HUES6 (cell line): ENCODE results near the gene ARSA.
"Not testable (repeated sequence)": the region's sequence is repeated elsewhere in the genome, so short reads cannot be mapped to it uniquely, and the experiment has no call there.

Experiments used
- H3K27ac ChIP-seq: 2 replicates; pipeline ENCODE4 v1.7.0; 2013; ENCODE audit warnings: low read depth, mild to moderate bottlenecking, low read length, inconsistent platforms
- H3K27me3 ChIP-seq: 2 replicates; pipeline ENCODE4 v1.6.1; 2013; ENCODE audit warnings: low read length; ENCODE audit not compliant: control insufficient read depth, insufficient read depth
- H3K36me3 ChIP-seq: 2 replicates; pipeline ENCODE4 v1.6.1; 2013; ENCODE audit warnings: low read length; ENCODE audit not compliant: control insufficient read depth, insufficient read depth
- H3K4me1 ChIP-seq: 2 replicates; pipeline ENCODE4 v1.6.1; 2013; ENCODE audit warnings: low read length; ENCODE audit not compliant: control insufficient read depth, insufficient read depth
- H3K4me3 ChIP-seq: 2 replicates; pipeline ENCODE4 v1.5.1; 2013; ENCODE audit warnings: low read depth, low read length
- H3K9ac ChIP-seq: one replicate; pipeline ENCODE4 v1.6.1; 2013; ENCODE audit warnings: mild to moderate bottlenecking, low read length
- H3K9me3 ChIP-seq: 2 replicates; pipeline ENCODE4 v1.6.1; 2013; ENCODE audit warnings: low read depth, low read length; ENCODE audit not compliant: control insufficient read depth, insufficient read depth

The ARSA gene

GRCh38 chr22:50643821-50644101 is 15.8 kb upstream of the ARSA start:
- H3K27me3 ChIP-seq, result peaks cover 30% of the 10 kb centered on the region
- H3K9ac ChIP-seq, H3K36me3 ChIP-seq, H3K27ac ChIP-seq, H3K4me3 ChIP-seq: not testable (repeated sequence)
- H3K4me1 ChIP-seq, result peaks cover 15% of the 10 kb centered on the region
- peaks cover 12% of the 10 kb centered on the region for H3K9me3 ChIP-seq

GRCh38 chr22:50643021-50643820 is 15.3 kb upstream of the ARSA start:
- H3K9me3 ChIP-seq, result peaks cover 12% of the 10 kb centered on the region
- not testable (repeated sequence) for H3K27ac ChIP-seq, H3K9ac ChIP-seq, H3K36me3 ChIP-seq, H3K4me3 ChIP-seq
- H3K4me1 ChIP-seq, result peaks cover 15% of the 10 kb centered on the region
- peaks cover 30% of the 10 kb centered on the region for H3K27me3 ChIP-seq

- H3K4me3 ChIP-seq, result peak overlapping the region; percentile 37
Observed at GRCh38 chr22:50641696-50642607, 14.0 kb upstream of the ARSA start.

GRCh38 chr22:50640857-50641647 is 13.1 kb upstream of the ARSA start:
- Histone ChIP-seq H3K27ac (no peak overlapping the region), H3K9ac (no peak overlapping the region)

More at GRCh38 chr22:50641696-50642607, 14.0 kb upstream of the ARSA start:
- Histone ChIP-seq H3K36me3 (no peaks in the 10 kb centered on the region), H3K9ac (no peak overlapping the region), H3K9me3 (peaks cover 12% of the 10 kb centered on the region), H3K4me1 (peaks cover 15% of the 10 kb centered on the region), H3K27me3 (peaks cover 30% of the 10 kb centered on the region), H3K27ac (no peak overlapping the region)

GRCh38 chr22:50640296-50640695 is 12.3 kb upstream of the ARSA start:
- not testable (repeated sequence) for H3K4me3 ChIP-seq, H3K9ac ChIP-seq, H3K27ac ChIP-seq, H3K36me3 ChIP-seq, H3K9me3 ChIP-seq
- peaks cover 15% of the 10 kb centered on the region for H3K4me1 ChIP-seq
- H3K27me3 ChIP-seq, result peaks cover 24% of the 10 kb centered on the region

More at GRCh38 chr22:50640857-50641647, 13.1 kb upstream of the ARSA start:
- Histone ChIP-seq H3K4me3 (peak overlapping the region; percentile 37), H3K4me1 (peaks cover 15% of the 10 kb centered on the region), H3K9me3 (0 out of 2 replicates have a peak, but pooled peaks cover 6% of the 10 kb centered on the region), H3K36me3 (no peaks in the 10 kb centered on the region), H3K27me3 (peaks cover 30% of the 10 kb centered on the region)

- no peaks in the 10 kb centered on the region for H3K36me3 ChIP-seq
- no peak overlapping the region for H3K9ac ChIP-seq
- no peaks in the 10 kb centered on the region for H3K27me3 ChIP-seq
- H3K4me3 ChIP-seq, result no peak overlapping the region
- no peaks in the 10 kb centered on the region for H3K4me1 ChIP-seq
- H3K9me3 ChIP-seq, result no peaks in the 10 kb centered on the region
- H3K27ac ChIP-seq, result no peak overlapping the region
Observed at GRCh38 chr22:50635591-50635990, 7.6 kb upstream of the ARSA start.

- no peaks in the 10 kb centered on the region for H3K36me3 ChIP-seq
Observed at GRCh38 chr22:50633771-50634170, 5.8 kb upstream of the ARSA start.

GRCh38 chr22:50633086-50633485 is 5.1 kb upstream of the ARSA start:
- Histone ChIP-seq H3K4me1 (peaks cover 6% of the 10 kb centered on the region), H3K4me3 (no peak overlapping the region), H3K9me3 (no peaks in the 10 kb centered on the region), H3K27ac (no peak overlapping the region), H3K27me3 (peaks cover 6% of the 10 kb centered on the region), H3K9ac (no peak overlapping the region), H3K36me3 (no peaks in the 10 kb centered on the region)

More at GRCh38 chr22:50633771-50634170, 5.8 kb upstream of the ARSA start:
- Histone ChIP-seq H3K4me3 (no peak overlapping the region), H3K9me3 (no peaks in the 10 kb centered on the region), H3K4me1 (peaks cover 2% of the 10 kb centered on the region), H3K27ac (no peak overlapping the region), H3K27me3 (peaks cover 2% of the 10 kb centered on the region), H3K9ac (no peak overlapping the region)

- no peak overlapping the region for H3K9ac ChIP-seq
- H3K27me3 ChIP-seq, result peaks cover 6% of the 10 kb centered on the region
- H3K4me1 ChIP-seq, result peaks cover 6% of the 10 kb centered on the region
- H3K9me3 ChIP-seq, result no peaks in the 10 kb centered on the region
- no peaks in the 10 kb centered on the region for H3K36me3 ChIP-seq
- H3K27ac ChIP-seq, result no peak overlapping the region
- H3K4me3 ChIP-seq, result no peak overlapping the region
Observed at GRCh38 chr22:50630376-50630775, 2.4 kb upstream of the ARSA start.

GRCh38 chr22:50628543-50629134 is 687 bp upstream of the ARSA start:
- Histone ChIP-seq H3K27me3 (peaks cover 6% of the 10 kb centered on the region), H3K9me3 (no peaks in the 10 kb centered on the region), H3K9ac (peak overlapping the region; percentile 41), H3K4me1 (peaks cover 6% of the 10 kb centered on the region), H3K27ac (no peak overlapping the region), H3K36me3 (no peaks in the 10 kb centered on the region), H3K4me3 (peak overlapping the region; percentile 76)
